Neural crest cell (in vitro differentiated cells): Measurements from ENCODE around the gene DNAJC17. TPM values are rescaled to one million over a fixed set of nuclear protein-coding genes. Genes with fewer than 3 reads are reported as not detected.
A peak's percentile ranks its signal among the peaks of the same experiment; 100 is the strongest.

Experiments
- DNase-seq: peaks from one replicate; pipeline ENCODE4 v3.0.0; 2021; ENCODE audit warnings: low read depth, mixed read lengths, low spot score
- H3K27ac Mint-ChIP-seq: one replicate; pipeline ENCODE4 v1.8.0; 2021; ENCODE audit warnings: mild to moderate bottlenecking, mixed read lengths; ENCODE audit not compliant: unreplicated experiment
- H3K27me3 Mint-ChIP-seq: 2 replicates; pipeline ENCODE4 v1.8.0; 2021; ENCODE audit warnings: low read depth, mild to moderate bottlenecking, mixed read lengths
- H3K36me3 Mint-ChIP-seq: 2 replicates; pipeline ENCODE4 v1.8.0; 2021; ENCODE audit warnings: low read depth, mild to moderate bottlenecking, mixed read lengths
- H3K4me1 Mint-ChIP-seq: 2 replicates; pipeline ENCODE4 v1.8.0; 2021; ENCODE audit warnings: mixed read lengths
- H3K4me3 Mint-ChIP-seq: one replicate; pipeline ENCODE4 v1.8.0; 2021; ENCODE audit warnings: mild to moderate bottlenecking, mixed read lengths
- H3K9me3 Mint-ChIP-seq: 2 replicates; pipeline ENCODE4 v1.8.0; 2021; ENCODE audit warnings: mixed read lengths
- total RNA-seq: library from RNA; stranded (reverse); gene quantifications from 2 replicates; pipeline ENCODE4 v1.2.1, GENCODE V29; 2021
- TF ChIP-seq, protein P1 (sequence below): fragments of 200-600 bp; sonication (generic); conservative IDR thresholded peaks from 2 replicates; pipeline ENCODE4 v1.5.0; 2021; ENCODE audit warnings: antibody characterized with exemption, mild to moderate bottlenecking

The DNAJC17 gene
- total RNA-seq, 1 donor from 2014 or later, result 39.3 TPM

DNA sequence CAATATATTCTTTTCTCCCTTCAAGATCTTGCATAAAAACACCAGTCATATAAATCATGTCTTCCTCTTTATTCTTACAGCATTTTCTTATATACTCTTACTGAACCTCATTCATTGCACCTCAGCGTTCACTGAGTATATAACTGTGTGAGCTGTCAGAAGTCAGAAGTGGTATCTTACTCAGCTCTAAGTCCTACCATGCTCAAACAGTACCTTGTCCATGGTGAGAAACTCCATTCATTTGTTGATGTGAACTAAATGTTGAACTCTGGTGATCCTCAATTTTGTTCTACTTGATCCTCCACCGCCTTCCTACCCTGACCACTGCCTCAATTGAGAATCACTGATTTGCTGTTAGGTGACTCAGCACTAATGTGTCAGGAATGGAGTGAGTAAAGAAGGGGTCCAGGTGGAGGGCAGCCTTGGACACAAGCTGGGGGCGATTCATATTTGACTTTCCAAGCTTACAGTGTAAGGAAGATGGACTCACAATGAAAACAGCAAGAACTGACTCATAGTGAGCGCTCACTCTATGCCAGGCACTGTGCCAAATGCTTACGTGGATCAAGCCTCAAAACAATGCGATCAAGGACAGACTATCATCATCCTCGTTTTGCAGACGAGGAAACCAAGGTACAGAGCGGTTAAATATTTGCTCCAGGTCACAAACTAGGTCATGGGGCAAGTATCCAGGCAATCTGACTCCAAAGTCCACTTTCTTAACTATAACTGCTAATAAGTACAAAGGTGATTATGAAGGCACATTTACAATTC is 13.9 kb downstream of the DNAJC17 start:
- Mint-ChIP-seq H3K27ac (no peak overlapping the region), H3K4me3 (no peak overlapping the region), H3K27me3 (no peaks in the 10 kb centered on the region), H3K4me1 (peaks cover 14% of the 10 kb centered on the region), H3K9me3 (no peaks in the 10 kb centered on the region), H3K36me3 (peaks cover 2% of the 10 kb centered on the region)
- no peak for DNase-seq
- TF ChIP-seq, protein P1, sequence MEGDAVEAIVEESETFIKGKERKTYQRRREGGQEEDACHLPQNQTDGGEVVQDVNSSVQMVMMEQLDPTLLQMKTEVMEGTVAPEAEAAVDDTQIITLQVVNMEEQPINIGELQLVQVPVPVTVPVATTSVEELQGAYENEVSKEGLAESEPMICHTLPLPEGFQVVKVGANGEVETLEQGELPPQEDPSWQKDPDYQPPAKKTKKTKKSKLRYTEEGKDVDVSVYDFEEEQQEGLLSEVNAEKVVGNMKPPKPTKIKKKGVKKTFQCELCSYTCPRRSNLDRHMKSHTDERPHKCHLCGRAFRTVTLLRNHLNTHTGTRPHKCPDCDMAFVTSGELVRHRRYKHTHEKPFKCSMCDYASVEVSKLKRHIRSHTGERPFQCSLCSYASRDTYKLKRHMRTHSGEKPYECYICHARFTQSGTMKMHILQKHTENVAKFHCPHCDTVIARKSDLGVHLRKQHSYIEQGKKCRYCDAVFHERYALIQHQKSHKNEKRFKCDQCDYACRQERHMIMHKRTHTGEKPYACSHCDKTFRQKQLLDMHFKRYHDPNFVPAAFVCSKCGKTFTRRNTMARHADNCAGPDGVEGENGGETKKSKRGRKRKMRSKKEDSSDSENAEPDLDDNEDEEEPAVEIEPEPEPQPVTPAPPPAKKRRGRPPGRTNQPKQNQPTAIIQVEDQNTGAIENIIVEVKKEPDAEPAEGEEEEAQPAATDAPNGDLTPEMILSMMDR, result no peak

DNA sequence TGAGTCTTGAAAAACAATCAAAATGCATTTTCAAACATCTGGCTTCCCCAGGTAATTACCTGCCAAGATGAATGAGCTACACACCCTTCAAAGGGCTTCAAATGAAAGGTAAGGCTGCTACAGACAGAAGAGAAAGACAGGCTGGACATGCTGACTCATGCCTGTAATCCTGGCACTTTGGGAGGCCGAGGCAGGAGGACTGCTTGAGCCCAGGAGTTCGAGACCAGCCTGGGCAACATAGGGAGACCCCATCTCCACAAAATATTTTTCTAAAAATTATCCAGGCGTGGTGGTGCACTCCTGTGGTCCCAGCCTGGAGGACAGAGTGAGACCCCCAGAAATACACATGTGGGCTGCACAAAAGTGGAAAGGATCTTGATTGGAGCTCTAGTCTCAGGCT is 14.9 kb downstream of the DNAJC17 start:
- DNase-seq, result no peak

DNA sequence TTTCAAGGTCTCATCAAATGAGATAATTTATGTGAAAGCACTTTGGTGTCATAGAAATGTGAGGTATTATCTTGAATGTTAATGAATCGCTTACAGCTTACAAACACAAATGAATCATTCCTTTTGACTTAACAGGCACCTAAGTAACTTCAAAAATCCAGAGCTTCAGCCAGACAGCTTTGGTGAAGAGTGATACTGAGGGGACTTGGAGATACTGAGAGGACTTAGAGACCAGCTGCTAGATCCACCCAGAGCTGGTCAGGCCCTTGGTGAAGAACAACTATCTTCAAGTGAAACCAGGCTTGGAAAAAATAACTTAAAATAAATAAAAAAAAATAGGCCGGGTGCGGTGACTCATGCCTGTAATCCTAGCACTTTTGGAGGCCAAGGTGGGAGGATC is 16.6 kb downstream of the DNAJC17 start:
- Mint-ChIP-seq H3K4me1 (peaks cover 3% of the 10 kb centered on the region), H3K27me3 (no peaks in the 10 kb centered on the region), H3K27ac (no peak overlapping the region), H3K36me3 (peaks cover 2% of the 10 kb centered on the region), H3K4me3 (no peak overlapping the region), H3K9me3 (no peaks in the 10 kb centered on the region)
- DNase-seq, result no peak
- TF ChIP-seq, protein P1, result no peak

More for the DNA sequence above, 14.9 kb downstream of the DNAJC17 start:
- Mint-ChIP-seq H3K4me3 (no peak overlapping the region), H3K9me3 (no peaks in the 10 kb centered on the region), H3K27me3 (no peaks in the 10 kb centered on the region), H3K27ac (no peak overlapping the region), H3K4me1 (peaks cover 8% of the 10 kb centered on the region), H3K36me3 (peaks cover 2% of the 10 kb centered on the region)
- TF ChIP-seq, protein P1, result no peak

DNA sequence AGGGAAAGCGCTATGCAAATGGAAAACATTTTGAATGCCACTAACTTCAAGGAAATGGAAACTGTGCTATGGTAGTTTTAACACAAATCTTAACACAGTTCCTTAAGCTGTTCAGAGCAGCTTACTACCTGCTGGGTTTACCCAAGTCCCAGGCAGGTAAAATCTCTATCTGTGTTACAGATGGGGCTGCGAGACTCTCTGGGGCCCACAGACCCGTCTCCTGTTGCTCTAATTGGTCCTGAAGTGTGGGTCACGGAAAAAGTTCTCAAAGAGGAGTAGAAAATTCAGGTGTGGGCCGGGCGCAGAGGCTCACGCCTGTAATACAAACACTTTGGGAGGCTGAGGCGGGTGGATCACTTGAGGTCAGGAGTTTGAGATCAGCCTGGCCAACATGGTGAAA is 17.3 kb downstream of the DNAJC17 start:
- H3K9me3 Mint-ChIP-seq, result no peaks in the 10 kb centered on the region

DNA sequence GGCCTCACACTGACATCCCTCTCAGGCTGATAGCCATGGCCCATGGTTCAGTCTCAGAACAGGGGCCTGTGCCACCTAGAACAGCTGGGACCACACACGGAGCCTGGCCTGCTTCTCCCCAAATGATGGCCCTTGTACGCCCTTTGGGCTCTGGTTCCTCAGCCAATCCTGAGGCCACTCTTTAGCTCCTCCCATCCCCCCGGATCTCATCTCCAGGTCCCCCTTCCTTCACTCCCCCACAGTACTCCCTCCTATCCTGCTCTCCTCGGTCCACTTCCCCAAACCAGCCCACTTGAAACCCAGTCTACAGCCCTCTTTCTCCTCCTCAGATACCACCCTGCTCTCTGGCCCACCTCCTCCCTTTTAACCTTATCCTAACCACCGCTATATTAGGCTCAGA is 18.2 kb downstream of the DNAJC17 start:
- Mint-ChIP-seq H3K4me1 (peaks cover 3% of the 10 kb centered on the region), H3K4me3 (no peak overlapping the region), H3K36me3 (peaks cover 2% of the 10 kb centered on the region), H3K27ac (peak overlapping the region; percentile 35), H3K27me3 (no peaks in the 10 kb centered on the region), H3K9me3 (no peaks in the 10 kb centered on the region)
- no peak for DNase-seq
- TF ChIP-seq, protein P1, result no peak

More for the DNA sequence above, 17.3 kb downstream of the DNAJC17 start:
- TF ChIP-seq, protein P1, result no peak
- Mint-ChIP-seq H3K36me3 (peaks cover 2% of the 10 kb centered on the region), H3K4me1 (peaks cover 3% of the 10 kb centered on the region), H3K4me3 (no peak overlapping the region), H3K27me3 (no peaks in the 10 kb centered on the region), H3K27ac (no peak overlapping the region)
- DNase-seq, result no peak
